IPS-18c (cell line): ENCODE measurements around the gene FARP1.

ENCODE experiments used
- H3K4me3 ChIP-seq: 2 replicates; pipeline ENCODE4 v1.7.0; 2013; ENCODE audit warnings: low read depth, mild to moderate bottlenecking, low read length, moderate library complexity; ENCODE audit not compliant: insufficient read depth
- H3K9me3 ChIP-seq: one replicate; pipeline ENCODE4 v1.6.1; 2013; ENCODE audit warnings: mild to moderate bottlenecking, low read length, moderate library complexity; ENCODE audit not compliant: control insufficient read depth, insufficient read depth

The FARP1 gene

DNA sequence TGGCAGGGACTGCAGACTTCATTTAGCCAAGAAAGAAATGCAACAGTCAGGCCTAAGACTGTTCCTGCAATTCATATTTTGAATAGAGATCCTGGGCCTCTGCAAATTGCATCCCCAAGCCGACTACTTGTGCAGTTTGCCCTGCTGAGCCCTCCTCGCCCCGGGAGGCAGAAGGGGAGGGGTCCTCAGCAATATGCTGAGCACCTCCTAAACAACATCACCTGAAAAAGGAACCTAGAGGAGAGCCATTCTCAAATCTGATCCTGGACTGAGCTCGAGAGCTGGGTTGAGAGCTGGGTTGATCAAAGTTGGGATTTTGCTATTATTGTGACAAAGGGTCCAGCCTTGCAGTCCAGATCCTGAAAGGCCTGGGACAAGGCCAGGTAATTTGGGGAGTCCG, 304.2 kb downstream of the FARP1 start:
- H3K4me3 ChIP-seq: no peak overlapping the region
- no peaks in the 10 kb centered on the region for H3K9me3 ChIP-seq

DNA sequence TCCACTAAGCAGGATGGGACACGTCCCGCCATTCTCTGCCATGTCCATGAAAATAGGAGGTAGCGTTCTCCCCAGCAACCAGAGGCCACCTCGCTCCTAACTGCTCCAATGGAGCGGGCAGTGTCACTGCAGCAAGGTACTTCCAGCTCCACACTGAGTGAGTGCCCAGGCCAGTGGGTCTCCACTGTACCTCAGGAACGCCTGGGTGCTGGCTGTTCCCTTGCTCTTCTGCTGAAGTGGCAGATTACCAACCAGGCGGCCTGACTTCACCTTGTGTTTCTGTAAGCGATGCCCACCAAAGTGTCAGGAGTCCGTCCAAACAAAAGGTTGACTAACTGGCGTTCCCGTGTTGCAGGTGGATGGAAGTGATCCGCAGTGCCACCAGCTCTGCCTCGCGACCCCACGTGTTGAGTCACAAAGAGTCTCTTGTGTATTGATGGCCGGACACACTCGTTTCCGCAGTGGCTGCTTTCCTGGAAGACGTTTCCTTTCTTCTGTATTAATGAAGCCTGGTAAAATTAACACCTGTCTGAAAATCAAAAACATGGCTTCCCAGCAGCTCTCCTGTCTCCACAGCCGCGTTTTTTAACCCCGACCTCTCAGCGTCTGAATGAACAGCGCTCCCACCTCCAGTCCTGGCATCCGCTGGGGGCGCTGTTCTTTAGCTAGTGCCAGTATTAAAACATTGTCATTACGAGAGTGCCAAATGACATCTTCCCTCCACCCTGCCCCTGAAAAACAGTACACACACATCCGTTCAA, 305.2 kb downstream of the FARP1 start:
- H3K9me3 ChIP-seq: no peaks in the 10 kb centered on the region
- H3K4me3 ChIP-seq: no peak overlapping the region

DNA sequence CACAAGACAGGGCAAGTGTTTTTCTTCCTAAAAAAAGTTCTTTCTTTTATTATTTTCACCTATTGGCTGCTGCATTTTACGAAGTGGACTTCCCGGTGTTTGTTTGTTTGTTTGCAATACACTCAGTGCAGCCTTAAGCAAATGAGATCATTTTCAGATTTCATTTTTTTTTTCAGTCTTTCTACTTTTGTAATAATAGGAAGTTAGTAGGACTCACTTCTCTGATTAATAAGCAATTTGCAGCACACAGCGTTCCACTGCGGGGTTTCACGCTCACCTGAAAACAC, 305.7 kb downstream of the FARP1 start:
- no peak overlapping the region for H3K4me3 ChIP-seq
- H3K9me3 ChIP-seq: no peaks in the 10 kb centered on the region

DNA sequence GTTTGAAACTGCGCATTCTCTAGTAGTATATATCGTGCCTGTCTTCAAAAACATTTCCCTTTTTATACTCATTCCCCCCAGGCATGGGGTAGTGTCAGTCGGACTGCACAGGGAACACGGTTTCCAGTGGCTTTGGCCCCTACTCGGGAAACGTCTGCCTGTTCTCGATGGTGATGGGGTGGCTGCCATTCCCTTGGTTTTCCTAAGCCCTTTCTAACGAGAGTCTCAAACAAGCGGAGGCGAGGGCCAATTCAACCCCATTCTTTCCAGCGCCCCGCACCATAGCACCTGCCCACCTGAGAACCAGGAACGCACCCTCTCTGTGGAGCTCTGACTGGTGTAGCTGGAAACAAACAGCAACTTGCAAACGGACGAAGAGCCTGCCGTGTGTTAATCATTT, 306.4 kb downstream of the FARP1 start:
- no peaks in the 10 kb centered on the region for H3K9me3 ChIP-seq
- no peak overlapping the region for H3K4me3 ChIP-seq

DNA sequence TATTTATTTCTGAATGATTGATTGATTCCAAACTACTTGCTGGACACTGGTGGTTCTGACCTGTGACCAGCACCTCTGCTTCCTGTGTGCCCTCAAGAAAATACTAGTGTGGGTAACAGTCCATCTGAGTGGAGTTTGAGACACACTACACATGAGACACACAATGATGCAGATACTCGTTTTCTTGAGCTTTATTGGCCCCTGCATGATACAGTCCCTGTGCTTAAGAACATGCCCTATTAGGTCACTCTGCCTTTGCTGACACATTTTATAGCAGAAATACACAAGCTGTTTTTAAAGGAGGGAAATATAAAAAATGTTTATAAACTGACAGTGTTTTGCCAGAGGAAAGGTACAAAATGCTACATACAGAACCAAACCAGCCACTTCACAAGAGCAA, 307.1 kb downstream of the FARP1 start:
- H3K9me3 ChIP-seq: no peaks in the 10 kb centered on the region
- no peak overlapping the region for H3K4me3 ChIP-seq

DNA sequence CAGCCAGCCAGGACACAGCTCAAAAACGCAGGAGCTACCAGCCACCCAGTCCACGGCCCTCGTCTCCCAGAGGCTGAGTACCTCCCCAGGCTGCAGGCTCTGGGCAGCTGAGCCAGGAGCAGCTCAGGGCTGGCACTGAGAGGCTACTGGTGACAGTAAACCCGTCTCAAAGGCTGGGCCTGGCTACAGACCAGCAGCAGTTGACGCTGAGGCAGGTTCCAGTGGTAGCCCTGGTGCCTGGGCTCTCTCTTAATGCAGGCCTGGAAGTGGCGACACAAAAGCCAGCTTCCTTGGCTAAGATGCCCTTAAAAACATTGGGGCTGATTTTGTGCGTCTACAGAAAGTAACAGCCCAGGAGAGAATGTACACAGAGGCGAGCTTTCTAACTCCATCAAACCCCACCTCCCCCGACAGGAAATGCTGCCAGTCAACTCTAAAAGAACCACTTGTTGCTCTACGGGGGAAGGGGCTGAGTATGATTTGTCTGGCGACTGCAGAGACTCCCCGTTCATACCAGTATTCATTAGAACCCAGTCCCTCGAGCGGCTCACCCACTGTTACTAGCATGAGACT, 307.7 kb downstream of the FARP1 start:
- Histone ChIP-seq H3K9me3 (no peaks in the 10 kb centered on the region), H3K4me3 (no peak overlapping the region)

DNA sequence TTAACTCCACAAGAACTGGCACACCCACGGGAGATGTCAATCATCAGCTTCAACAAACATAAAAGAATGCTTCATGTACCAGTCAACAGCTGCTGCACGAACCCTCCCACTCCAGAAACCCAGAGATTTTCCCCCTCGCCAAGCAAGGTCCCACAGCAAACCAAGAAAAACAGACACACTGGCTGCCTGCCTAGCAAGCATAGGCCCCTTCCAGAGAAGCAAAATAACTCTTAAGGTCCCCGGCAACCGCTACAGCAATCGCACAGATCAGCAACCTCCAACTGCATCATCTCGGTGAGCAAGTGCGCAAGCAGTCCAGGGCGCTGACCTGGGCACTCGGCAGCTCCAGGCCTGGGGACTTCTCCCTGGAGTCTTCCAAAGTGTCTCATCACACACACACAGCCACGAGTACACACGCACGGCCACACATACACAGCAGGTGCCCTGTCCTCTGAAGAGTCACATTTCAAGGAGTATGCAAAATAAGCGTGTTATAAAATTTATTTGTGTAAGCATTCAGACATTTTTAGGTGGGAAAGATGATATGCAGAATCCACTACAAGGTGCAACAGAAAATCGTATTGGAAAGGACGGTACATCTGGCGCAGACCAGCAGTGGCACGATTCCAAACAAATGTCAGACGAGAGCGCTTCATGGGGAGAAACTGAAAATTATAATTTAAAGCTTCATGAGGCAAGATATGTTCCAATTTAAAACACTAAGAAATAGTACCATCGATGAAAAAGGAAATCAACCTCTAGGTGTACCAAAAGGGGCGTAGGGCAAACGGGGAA, 309.0 kb downstream of the FARP1 start:
- Histone ChIP-seq H3K4me3 (no peak overlapping the region), H3K9me3 (no peaks in the 10 kb centered on the region)

DNA sequence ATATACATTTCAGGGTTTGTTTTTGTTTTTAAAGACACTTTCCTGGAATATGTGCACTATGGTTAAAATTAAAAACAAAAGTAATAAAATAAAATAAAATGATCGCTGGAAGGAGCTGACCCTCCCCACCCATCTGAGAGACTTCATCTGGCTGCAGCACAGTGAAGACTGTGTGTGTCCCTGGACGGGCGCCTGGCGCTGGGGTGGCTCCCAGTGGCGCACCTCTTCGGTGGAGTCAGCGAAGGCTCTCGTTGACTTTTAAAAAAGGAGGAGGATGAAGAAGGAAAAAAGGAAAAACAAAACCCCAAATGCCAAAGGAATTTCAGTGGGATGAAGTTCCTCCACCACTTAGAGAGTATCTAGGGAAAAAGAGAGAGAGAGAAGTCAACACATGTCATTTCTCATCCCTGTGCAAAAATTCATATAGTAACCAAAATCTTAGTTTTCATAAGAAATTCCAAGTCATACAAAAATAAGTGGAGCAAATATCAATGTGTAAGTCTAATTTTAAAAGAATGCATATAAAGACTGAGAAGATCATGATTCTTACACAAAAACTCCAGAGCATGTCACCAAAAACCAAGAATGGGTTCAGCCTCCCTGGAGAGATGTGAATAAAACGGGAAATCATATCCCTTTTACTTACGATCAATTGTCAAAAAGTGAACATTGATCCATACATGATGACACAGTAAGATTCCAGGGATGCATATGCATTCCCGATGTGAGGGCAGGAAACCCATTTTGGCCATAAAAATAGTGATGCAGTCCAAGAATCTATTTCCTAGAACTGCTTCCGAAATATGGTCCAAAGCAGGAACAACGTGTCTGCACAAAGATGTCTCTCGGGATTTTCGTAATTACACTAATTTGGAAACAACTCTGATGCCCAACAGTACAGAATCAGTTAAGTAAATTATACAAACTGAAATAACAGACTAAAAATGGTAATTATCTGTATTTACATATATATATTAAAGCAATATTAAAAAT, 310.3 kb downstream of the FARP1 start:
- no peaks in the 10 kb centered on the region for H3K9me3 ChIP-seq
- H3K4me3 ChIP-seq: no peak overlapping the region

DNA sequence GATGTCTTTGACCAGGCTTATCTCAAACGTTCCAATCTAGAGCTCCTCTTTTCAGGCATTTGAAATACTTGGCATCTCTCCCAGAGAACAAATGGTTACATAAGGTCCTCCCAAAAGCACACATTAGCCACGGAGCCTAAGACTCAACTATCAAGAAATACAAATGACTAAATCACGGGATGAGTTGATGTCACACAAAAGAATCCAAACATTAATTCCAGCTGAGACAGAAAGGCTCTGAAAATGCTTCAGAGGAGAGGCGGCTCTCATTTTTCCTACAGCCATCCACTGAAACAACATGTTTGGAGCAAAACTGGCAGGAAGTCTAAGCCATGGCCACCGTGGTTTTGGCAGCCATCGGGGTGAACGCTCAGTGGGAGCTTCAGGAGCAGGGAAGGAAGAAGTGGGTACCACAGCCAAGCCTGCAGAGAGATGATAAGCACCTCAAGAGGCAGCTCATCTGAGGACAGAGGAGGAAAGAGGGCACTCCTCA, 311.5 kb downstream of the FARP1 start:
- no peaks in the 10 kb centered on the region for H3K9me3 ChIP-seq
- H3K4me3 ChIP-seq: no peak overlapping the region

DNA sequence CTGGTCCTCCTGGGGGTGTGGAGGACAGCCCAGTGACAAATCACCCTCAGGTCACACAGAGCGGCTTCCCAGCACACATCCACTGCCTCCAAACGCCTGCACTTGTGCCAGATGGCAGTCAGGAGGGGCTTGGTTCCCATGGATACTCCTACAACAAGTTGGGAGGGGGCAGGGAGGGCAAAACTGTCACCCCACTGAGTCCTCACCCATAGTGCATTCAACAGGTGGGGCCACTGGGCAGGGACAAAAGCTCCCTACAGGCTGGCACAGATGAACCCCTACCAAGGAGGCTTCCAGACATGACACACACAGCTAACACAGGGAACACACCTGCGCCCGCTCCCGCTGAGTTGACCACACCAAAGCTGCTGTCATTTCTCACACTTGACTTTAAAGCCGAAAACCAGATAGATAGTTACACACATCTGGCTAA, 313.5 kb downstream of the FARP1 start:
- Histone ChIP-seq H3K9me3 (peaks cover 3% of the 10 kb centered on the region), H3K4me3 (no peak overlapping the region)

DNA sequence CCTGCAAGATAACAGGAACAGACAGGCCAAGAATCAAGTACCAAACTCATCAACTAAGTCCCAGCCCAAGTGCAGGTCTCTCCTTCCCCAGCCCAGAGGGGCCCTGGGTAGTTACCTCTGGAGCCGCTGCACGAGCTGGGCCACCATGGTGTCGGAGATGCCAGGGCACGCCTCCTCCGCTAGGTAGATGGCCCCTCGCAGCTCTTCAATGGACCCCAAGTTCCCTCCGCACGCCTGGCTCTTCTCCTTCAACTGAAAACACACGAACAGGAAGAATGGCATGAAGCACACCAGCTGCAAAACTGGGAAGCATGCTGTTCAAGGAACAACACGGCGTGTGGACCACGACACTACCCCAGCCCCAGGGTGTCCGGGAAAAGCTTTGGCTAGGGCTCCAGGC, 314.2 kb downstream of the FARP1 start:
- H3K4me3 ChIP-seq: no peak overlapping the region

DNA sequence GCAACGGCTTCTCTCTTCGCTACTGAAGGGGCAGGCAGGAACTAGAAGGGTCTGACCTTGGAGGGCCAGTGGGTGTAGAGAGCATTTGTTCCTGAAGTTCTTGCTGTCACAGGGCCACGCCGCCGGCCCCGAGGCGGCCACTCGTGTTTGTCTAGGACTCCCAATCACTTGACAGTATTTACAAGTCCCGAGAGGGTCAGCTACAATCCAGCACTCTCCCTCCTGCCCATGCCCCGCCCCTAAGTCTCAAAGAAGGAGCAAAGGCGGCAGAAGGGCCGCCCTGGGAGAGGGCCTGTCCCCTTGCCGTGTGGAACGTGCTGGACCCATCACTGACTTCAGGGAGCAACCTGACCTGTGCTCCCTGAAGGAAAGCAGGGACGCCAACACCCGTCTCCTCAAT, 315.5 kb downstream of the FARP1 start:
- H3K9me3 ChIP-seq: peaks cover 3% of the 10 kb centered on the region
- H3K4me3 ChIP-seq: no peak overlapping the region

More for the DNA sequence above, 314.2 kb downstream of the FARP1 start:
- H3K9me3 ChIP-seq: peaks cover 3% of the 10 kb centered on the region

DNA sequence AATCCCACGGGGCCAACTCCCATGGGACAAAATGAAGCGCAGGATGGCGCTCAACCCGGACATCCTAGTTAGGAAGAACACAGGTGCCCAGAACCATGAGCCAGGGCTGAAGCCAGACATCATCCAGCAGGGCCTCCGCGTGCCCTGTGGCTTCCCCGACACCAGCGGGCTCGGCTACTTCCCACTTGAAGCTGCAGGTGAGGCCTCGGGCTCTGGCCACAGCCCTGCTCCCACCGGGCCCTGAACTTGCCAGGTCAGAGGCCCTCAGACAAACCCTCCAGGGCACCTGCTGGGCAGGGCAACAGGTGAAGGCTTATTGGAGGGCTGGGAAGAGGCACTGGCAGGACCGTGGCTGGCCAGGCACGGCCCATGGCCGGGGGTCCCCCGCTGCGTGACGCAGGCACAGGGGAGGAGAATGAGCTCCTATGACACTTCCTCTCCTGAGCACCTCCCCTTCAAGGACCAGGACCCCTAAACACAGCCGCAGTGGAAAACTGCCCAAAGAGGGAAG, 316.3 kb downstream of the FARP1 start:
- peaks cover 3% of the 10 kb centered on the region for H3K9me3 ChIP-seq
- no peak overlapping the region for H3K4me3 ChIP-seq

DNA sequence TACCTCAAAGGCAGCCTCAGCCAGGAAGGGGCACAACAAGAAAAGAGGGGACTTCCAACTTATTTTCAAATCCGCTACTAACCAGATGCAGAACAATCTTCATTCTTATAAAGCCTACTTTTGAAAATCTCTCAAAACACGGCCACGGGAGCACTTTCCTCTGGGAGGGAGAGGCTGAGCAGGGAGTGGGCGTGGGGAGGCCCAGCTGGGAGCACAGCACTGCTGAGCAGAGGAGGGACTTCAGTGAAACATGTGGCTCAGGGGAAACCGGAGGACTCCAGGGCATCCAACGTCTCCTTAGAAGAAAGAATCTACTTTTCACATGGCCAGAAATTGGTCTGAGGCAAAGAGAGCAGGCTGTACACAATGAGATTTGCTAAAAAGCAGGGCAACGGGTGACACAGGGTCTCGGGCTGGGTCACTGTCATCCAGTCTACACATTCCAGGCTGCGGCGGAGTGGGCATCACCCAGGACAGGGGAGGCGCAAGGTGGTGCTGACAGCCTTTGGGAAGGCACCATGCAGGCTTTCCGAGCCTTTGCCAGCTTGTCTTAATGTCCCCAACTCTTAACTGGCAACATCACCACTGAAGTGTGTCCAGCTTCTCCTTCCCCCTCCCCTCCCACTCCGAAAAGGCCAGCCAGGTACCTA, 317.0 kb downstream of the FARP1 start:
- peaks cover 3% of the 10 kb centered on the region for H3K9me3 ChIP-seq
- no peak overlapping the region for H3K4me3 ChIP-seq

DNA sequence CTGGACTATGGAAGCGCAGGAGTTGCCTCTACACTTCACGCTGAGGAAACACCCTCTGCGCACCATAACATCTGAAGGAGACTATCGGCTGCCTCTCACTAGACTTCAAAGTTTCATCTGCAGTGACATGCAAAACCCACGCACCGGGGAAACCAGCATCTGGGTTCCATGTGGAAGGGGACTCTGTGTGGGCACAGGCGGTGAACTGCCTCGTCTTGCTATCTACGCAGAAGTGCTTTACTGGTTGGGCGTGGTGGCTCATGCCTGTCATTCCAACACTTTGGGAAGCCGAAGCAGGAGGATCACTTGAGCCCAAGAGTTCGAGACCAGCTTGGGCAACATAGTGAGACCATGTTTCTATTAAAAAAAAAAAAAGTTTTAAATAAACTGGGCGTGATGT, 317.6 kb downstream of the FARP1 start:
- H3K4me3 ChIP-seq: no peak overlapping the region
- H3K9me3 ChIP-seq: peaks cover 3% of the 10 kb centered on the region

DNA sequence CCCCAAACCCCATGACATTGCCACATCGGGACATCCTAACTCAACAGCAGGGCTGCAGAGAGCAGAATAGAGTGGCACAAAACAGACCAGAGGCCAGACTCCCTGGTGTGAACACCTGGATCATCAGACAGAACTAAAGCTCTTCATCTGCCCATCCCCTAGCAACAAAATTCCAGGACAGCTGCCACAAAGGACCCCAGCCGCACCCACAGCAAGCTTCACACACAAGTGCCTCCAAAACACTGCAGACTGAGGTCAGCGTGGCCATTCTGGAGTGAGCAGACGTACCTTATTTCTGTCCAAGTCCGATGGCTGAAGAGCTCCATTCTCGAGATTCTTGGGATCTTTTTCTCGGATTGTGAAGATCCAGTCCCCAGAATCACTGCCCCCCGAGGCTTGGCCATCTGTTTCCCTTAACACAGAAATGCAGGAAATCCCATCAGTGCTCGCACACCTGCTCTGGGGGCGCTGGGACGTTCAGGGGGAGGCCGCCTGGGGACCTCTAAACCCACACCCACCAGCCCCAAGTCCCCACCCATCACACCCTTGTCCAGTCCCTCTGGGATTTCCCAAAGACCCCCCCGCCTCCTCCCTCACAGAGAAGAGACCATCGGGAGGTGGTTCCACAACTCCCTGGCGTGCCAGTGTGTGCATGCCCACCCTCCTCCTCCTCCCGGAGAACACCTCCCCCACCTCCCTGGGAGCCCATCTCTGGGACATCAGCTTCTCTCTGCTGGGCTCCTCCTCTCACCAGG, 318.8 kb downstream of the FARP1 start:
- H3K9me3 ChIP-seq: peaks cover 3% of the 10 kb centered on the region
- no peak overlapping the region for H3K4me3 ChIP-seq
